Activated CD8-positive, alpha-beta memory T cell treated with anti-CD3 and anti-CD28 coated beads for 24 hours (primary cell): ENCODE results near the gene NPHP4.
"Not testable (repeated sequence)": the region's sequence is repeated elsewhere in the genome, so short reads cannot be mapped to it uniquely, and the experiment has no call there.

Experiments
- DNase-seq: peaks from one replicate; pipeline ENCODE4 v3.0.0-alpha.2; 2020

The NPHP4 gene

DNA sequence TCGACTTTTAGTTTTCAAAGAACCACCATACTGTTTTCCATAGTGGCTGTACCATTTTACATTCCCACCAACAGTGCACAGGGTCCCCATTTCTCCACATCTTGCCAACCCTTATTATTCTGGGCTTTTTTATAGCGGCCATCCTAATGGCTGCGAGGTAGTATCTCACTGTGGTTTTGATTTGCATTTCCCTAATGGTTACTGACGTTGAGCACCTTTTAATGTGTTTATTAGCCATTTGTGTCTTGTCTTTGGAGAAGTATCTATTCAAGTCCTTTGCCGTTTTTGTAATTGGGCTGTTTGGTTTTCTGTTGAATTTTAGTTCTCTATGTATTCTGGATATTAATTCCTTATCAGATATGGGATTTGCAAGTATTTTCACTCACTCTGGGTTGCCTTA, 31.1 kb upstream of the NPHP4 start:
- no peak for DNase-seq

DNA sequence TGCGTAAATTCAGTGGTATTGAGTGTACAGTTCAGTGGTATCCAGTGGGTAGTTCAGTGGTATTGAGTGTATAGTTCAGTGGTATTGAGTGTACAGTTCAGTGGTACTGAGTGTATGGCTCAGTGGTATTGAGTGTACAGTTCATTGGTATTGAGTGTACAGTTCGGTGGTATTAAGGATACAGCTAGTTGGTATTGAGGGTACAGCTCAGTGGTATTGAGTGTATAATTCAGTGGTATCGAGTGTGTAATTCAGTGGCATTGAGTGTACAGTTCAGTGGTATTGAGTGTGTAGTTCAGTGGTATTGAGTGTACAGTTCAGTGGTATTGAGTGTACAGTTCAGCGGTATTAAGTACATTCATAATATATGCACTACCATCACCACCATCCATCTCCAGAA, 30.0 kb upstream of the NPHP4 start:
- DNase-seq, result no peak

DNA sequence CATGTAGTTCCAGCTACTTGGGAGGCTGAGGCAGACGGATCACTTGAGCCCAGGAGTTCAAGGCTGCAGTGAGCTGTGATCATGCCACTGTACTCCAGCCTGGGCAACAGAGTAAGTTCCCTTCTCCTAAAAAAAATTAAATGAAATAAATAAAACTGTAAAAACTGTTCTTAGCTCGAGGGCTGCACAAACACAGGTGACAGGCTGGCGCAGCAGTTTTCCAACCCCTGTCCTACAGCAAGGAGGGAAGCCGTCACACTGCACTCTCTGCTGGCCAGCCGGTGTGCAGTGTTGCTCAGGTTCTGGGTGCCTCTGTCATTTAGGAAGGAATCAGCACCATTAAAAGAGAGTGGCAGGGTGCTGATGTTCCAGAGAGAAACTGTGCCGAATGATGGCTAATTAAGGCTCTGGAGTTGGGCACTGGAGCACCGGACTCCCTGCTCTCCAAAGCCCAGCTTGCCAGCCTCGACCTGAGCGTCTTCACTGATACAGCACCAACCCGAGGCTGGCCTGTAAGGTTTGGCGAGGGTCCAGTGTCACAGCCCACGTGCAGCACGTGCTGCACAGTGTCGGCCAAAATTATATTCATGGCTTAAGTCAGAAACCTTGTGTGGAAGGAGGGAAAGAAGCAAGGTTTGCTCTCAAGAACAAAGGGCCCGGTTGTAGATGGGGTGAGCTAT, 27.1 kb upstream of the NPHP4 start:
- DNase-seq, result no peak

DNA sequence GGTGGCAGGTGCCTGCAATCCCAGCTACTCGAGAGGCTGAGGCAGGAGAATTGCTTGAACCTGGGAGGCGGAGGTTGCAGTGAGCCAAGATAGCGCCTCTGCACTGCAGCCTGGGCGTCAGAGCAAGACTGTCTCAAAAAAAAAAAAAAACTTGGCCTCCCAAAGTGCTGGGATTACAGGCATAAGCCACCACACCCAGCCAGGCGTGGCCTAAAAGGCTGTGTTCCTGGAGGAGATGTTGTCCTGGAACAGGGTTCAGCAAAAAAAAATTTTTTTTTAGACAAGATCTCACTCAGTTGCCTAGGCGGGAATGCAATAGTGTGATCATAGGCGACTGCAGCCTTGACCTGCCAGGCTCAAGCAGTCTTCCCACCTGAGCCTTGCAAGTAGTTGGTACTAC, 25.4 kb upstream of the NPHP4 start:
- DNase-seq, result not testable (repeated sequence)

DNA sequence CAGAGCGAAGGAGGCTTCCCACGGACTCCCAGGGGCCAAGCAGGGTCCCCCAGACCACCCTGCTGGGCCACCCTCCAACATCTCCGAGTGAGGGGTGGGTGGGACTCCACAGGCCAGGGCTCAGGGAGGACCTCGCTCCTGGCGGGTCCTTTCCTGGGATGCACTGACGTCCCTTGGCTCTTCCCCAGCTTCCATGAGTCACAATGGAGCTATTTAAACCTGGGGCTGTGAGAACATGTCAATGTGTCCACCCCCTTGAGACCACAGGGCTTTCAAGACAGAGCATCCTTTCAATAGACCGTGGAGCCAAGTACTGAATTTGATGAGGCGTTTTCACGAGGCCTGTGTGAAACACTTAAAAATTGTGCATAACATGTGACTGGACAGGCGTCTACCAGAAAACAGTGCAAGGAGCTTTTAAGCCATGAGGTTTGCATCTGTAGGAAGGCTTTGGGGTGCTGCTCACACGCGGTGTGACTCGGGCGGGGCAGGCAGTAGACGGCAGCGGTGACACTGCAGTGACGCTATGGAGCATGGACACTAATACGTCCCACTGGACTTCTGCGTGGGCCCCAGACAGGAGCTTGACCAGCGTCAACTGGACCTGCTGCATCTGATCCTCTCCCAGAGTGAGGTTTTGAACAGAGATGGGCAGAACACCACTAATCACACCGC, 24.1 kb upstream of the NPHP4 start:
- no peak for DNase-seq

DNA sequence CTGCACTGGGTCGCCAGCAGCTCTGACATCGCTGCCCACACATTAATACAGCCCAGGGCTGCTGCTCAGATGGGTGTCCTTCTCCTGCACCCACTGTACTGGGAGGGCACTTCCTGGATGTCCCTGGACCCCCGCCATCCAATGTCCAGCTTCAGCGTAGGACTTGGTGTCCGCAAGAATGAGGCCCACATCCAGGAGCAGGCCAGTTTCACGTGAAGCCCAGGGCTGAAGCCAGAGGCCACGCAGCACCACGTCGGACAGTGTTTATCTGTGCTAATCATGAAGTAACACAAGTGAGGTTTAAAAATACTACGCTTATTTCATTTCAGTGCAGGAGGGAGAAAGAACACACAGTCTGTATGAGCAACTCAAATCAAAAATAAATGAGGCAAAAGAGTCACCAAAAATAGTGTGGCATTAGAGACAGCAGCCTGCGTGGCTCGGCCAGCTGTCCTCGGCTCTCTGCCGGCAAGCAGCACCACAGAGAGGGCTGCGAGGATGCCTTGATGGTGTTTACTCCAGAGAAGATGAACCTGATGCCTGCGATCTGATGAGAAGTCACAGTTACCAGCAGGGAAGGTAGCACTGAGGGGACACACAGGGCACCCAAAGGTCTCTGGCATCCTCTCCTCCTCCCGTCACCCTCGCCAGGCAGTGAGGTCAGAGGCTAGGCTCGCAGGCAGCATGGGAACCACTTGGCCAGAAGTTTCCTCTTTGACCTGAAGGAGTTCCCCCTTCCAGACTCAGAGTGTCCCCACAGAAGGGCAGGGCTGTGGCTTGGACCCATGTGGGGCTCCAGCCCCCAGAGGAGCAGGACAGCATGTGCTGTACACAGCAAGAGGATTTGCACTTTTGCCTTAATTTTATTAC, 22.1 kb upstream of the NPHP4 start:
- DNase-seq, result no peak

DNA sequence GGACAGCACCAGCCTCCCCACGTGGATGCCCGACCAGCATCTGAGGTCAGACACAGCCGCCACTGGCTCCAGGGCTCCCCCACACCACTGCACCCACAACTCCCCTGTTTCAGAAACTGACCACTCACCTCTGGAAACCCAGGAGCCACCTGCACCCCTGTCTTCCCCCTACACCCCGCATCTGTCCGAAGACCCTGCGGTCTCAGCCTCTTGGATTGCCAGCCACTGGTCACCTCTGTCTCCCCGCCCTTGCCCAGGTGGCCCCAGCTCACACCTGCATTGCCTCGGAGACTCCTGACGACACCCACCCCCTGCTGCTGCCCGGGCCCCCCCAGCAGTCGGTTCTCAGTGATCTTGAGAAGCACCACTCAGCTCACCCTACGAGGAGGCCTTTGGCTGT, 21.3 kb upstream of the NPHP4 start:
- no peak for DNase-seq

DNA sequence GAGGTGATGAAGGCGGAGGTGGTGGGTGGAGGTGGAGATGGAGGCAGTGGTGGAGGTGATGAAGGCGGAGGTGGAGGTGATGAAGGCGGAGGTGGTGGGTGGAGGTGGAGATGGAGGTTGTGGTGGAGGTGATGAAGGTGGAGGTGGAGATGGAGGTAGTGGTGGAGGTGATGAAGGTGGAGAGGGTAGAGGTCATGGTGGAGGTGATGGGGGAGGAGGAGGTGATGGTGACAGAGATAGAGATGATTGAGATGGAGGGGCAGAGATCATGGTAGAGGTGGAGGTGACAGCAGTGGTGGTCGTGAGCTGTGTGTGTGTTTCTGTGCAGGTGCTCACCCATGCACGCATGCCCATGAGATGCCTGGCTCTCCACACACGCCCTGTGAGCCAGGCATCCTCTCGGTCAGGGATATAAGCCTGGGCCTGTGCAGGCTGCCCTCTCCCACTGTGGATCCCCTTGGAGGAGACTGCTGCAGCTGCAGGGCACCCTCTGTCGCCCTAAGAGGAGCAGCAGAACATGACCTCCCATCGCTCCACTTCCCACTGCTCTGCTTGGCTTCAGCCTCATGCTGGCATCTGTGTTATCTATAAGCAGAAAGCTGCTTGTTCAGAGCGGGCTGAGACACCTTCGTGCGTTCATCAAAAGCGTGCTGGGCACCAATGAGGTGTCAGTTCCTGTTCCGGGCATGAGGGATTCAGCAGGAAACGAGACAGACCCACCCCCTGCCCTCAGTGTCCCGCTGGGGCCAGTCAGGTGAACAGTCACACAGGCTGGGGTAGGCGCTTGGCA, 20.5 kb upstream of the NPHP4 start:
- no peak for DNase-seq

DNA sequence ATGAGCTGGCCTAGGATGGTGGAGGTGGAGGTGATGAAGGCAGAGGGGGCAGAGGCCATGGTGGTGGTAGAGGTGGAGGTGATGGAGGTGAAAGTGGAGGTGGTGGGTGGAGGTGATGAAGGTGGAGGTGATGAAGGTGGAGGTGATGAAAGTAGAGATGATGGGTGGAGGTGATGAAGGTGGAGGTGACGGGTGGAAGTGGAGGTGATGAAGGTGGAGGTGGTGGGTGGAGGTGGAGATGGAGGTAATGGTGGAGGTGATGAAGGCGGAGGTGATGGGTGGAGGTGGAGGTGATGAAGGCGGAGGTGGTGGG, 19.7 kb upstream of the NPHP4 start:
- no peak for DNase-seq

DNA sequence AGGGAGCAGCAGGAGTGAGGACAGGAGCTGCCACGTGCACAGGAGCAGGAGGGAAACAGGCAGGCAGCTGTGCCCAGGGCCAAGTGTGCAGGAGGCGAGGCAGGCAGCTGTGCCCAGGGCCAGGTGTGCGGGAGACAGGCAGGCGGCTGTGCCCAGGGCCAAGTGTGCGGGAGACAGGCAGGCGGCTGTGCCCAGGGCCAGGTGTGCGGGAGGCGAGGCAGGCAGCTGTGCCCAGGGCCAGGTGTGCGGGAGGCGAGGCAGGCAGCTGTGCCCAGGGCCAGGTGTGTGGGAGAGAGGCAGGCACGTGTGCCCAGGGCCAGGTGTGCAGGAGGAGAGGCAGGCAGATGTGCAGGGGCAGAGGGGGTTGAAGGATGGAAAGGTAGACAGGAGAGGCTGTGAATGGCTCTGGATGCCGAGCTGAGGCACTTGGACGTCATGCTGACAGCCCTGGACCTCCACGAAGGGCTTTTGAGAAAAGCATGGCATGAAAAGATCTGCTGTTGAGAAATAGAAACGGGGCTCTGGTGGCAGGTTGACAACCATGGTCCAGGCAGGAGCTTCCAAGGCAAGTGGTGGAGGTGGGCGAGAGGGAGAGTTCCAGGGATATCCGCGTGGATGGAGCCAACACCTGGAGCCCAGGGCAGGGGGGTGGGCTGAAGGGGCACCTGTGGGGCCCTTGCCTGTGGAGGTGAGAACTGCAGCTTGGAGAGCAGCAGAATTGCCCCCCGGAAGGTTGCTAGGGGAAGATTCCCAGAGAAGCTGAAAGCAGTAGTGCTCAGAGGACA, 19.1 kb upstream of the NPHP4 start:
- no peak for DNase-seq

DNA sequence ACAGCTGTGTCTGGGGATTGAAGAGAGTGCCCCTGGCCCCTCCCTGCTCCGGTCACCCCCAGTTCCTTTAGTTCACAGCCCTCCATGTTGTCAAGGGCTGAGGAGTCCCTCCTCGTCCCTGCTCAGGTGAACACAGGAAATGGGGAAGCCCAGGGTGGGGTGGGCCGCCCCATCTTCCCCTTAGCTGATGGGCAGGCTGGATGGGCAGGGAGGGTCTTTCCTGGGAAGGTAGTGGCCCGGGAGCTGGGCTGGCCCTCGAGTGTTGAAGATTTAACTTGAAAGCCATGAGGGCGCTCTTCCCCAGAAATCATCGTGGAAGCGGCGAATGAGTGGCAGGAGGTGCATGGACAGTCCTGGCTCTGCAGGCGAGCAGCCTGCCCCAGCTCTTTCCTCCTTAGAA, 18.3 kb upstream of the NPHP4 start:
- no peak for DNase-seq

DNA sequence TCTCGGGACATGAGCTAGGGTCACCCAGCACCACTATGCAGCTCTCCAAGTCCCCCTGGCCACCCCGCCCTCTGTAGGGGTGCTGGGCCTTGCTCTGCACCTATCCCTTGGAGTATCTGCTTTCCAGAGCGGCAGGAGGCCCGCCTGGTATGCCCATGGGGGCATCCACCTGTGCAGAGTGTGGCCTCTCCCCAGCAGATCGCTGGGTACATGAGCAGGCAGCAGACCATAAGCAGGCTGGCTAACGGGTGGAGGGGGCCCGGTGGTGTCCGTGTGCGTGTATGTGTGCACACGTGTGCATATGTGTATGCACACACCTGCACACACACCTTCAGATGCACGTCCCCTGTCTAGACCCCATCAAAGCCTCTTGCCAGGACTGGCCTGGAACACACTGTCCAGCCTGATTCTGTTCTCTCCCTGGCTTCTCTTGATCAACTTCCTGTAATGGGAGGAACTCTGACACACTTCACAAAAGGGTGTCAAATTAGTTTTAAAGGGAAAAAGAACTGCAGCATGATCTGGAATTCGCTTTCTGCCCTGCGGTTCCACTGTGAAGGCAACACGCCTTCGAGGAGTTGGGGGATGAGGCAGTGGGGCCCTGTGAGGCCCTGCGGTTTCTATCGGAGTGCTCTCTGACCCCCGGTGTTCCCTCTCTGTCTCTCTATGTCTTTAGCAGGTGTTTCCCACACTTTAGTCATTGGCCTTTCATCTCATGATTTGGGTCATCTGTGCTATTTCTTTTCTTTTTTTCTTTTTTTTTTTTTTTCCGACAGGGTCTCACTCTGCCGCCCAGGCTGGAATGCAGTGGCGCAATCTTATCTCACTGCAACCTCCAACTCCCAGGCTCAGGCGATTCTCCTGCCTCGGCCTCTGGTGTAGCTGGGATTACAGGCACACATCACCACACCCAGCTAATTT, 17.2 kb upstream of the NPHP4 start:
- no peak for DNase-seq

DNA sequence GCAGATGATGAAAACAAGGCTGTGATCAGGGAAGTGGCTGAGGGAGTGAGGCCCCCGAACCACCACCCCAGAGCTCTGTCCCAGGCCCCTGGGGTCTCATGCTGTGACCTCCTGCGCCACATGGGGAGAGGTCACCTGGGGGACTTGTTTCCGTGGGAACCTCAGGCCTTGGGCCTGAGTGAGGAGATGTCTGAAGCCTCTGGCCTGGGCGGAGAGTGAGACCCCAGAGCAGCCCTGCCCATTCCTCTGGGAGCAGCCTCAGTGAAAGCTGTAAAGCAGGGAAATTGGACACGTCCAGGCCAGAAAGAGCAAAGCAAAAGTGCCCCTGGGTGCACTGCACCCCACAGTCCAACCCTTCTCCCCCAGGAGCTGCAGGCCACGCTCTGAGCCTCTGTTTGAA, 16.5 kb upstream of the NPHP4 start:
- DNase-seq, result no peak

DNA sequence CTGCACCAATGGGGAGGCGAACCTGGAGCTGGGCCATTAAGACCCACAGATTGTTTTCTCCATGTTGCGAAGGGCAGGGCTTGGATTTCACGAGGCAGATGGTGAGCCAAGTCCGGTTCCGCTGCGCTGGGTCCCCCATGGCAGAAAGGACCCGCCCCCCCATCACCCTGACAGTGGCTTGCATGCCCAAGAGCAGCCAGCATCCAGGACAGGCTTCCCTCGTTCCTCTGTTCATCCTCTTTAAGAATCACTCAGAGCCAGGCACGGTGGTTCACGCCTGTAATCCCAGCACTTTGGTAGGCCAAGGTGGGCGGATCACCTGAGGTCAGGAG, 15.8 kb upstream of the NPHP4 start:
- no peak for DNase-seq

DNA sequence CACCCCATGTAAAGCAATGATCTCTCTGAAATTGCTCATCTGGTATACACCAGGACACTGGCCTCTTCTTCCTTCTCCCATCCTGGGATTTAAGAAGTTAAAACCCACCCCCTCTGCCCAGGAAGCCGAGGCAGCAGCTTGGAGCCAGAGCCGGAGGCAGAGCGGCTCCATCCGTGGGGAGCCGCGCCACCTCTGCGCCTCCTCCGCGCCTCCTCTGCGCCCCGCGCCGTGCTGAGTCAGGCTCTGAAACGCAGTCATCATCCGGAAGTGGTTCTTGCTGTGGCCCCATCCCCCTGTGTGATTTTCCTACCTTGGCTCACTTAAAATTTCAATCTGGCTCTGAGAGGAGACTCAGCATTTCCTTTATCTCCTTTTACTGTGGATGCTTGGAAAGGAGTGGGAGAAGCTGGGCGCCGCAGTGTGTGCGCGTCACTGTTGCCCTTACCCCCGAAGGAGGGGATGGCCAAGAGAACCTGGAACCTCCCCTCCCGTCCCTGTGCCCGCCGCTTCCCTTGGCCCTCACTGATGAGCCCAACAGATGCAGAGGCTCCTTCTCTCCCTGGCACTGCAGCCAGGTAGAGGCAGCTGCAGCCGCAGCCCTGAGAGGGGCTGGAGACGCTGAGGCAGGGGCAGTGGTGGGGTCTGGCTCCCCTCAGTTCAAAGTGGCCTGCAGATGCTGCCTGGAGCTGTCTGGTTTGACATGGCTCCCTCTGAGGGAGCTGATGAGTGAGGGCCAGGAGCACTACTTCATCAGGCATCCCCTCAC, 15.3 kb upstream of the NPHP4 start:
- DNase-seq, result peak; percentile 70

DNA sequence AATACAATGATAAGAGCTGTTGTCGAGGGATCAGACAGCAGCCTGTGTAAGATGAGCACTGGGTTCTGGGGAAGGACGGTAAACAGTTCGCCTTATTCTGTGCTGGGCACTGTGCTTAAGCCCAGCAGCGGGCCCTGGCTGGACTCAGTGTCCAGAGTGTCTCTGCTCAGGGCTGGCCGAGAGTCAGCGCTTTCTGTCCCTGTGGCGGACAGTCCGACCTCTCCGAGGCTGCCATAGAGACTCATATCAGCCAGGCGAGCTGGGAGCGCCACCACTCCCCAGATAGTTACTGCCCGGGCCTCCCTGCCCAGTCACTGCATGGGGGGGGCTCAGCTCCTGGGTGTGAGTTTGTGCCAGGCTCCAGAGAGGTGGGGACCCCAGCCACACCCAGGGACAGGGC, 14.7 kb upstream of the NPHP4 start:
- DNase-seq, result no peak

DNA sequence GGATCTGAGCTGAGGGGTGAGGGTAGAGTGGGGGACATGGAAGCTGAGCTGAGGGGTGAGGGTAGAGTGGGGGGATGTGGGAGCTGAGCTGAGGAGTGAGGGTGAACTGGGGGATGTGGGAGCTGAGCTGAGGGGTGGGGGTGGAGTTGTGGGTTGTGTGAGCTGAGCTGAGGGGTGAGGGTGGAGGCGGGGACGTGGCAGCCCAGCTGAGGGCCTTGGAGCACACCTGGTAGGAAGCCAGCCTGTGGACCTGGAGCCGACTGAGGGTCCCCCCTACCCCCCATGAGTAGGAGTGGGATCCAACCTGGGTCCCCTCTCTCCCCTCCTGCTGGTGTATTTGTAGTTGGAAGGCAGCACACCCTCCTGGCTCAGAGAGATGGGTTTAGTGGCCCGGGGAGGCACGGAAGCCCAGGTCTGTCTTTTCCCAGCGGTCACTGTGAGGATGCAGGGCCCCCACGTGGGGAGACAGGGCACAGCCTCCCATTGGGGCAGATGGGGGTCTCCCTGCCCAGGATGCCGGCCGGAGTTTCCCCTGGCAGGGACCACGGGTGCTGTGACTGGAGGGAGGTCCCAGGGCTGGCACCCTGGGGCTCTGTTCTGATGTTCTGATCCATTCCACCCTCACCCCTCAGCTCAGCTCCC, 13.2 kb upstream of the NPHP4 start:
- DNase-seq, result no peak

DNA sequence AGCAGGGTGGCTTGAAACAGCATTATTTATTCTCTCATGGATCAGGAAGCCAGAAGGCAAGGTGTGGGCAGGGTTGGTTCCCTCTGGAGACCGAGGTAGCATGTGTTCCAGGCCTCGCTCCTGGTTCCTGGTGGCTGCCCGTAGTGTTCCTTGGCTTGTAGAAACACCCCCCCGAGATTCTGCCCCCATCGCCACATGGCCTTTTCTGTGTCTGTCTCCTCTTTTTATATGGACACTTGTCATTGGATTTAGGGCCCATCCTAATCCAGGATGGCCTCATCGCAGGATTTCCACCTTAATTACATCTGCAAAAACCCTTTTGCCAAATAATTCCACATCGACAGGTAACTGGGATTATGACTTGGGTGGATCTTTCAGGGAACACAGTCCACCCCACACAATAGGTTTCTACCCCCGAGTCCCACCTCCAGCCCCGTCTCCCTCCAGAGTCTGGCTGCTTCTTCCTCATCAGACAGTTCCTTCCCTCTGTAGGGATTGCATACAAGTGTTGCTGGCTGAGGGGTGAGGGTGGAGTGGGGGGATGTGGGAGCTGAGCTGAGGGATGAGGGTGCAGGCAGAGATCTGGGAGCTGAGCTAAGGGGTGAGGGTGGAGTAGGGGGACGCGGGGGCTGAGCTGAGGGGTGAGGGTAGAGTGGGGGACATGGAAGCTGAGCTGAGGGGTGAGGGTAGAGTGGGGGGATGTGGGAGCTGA, 12.3 kb upstream of the NPHP4 start:
- no peak for DNase-seq

DNA sequence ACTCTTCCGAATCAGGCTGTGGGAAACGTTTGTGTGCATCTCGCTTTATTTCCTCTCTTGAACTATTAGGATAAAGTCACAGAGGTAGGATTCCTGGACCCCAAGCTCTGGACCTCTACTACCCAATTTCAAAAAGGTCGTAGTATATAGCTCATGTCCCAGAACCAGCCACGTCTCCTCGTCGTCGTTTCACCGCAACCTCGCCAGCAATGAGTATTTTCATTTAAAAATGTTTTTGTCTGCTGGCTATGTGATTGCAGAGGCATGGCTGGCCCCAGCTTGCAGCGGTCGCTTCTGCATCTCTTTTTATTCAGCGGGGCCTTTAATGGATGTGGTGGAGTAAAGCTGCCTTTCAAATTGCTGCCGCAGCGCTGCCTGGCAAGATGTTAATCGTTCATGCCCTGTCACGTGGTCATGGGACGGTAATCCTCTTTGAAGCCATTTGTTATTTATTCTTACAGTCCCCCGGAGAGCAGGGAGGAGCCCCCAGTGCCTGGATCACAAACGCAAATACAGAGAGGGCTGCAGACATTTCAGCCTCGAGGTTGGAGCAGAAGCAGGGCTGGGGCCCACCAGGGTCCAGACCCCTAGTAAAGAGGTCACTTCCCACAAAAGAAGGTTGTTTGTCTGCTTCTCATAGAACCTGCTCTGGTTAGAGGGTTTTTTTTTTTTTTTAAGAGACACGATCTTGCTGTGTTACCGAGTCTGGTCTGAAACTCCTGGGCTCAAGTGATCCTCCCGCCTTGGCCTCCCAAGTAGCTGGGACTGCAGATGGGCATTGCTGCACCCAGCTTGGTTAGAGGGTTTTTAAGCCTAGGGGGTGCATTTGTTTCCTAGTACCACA, 11.6 kb upstream of the NPHP4 start:
- no peak for DNase-seq
